HG03097 (cell line): ENCODE measurements around the gene BID.

Experiments used
- ATAC-seq: cut with Tn5 transposase; IDR thresholded peaks from one replicate; pipeline ENCODE4 v1.9.1; 2021; ENCODE audit not compliant: unreplicated experiment, low FRiP score

Gene BID

GRCh38 chr22:17774206-17774925, at the start of gene BID:
TSS of gene BID (minus strand) at chr22:17774469. CDS start at chr22:17750116, 24,353 bp downstream.
- no peak for ATAC-seq

- no peak for ATAC-seq
Observed at GRCh38 chr22:17823964-17824363, 49.7 kb upstream of the BID start.

GRCh38 chr22:17823226-17823625, 49.0 kb upstream of the BID start:
- ATAC-seq = no peak

DNA sequence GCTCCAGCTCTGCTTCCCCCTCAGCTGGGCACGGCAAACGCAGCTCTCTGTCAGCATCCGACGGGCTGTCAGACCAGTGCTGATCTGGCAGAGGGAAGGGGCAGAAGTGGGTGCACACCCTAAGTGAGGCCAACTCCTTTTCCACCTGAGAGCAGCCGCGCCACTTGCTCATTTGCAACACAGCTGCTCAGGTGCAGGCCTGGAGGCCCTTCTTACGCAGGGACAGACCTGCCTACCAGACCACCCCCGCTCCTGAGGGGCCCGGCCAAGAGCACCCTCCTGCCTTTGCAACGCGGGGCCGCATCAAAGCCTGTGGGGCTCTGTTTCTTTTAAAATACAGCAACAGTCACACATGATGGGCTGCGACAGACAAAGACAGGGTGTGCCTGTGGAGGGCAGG, 47.8 kb upstream of the BID start:
- ATAC-seq = no peak

- ATAC-seq = no peak
Observed at GRCh38 chr22:17820879-17821439, 46.7 kb upstream of the BID start.

GRCh38 chr22:17818649-17819048, 44.4 kb upstream of the BID start:
- ATAC-seq = no peak

DNA sequence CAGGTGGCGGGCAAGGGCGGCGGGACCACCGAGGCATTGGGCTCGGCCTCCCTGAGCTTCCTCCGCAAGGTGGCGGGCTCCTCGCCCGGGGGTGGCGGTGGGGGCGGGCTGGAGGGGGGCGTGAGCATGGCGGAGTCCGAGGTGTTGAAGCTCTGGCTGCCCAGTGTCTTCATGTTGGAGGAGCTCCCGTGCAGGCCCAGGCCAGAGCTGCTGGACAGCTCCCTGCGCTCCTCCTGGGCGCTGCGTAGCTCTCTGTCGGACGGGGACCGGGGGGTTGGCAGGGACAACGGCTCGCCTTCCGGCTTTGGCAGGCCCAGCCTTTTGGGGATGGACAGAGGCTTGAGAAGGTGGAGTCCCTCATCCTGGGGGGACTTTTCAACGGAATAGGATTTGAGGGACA, 43.9 kb upstream of the BID start:
- no peak for ATAC-seq

DNA sequence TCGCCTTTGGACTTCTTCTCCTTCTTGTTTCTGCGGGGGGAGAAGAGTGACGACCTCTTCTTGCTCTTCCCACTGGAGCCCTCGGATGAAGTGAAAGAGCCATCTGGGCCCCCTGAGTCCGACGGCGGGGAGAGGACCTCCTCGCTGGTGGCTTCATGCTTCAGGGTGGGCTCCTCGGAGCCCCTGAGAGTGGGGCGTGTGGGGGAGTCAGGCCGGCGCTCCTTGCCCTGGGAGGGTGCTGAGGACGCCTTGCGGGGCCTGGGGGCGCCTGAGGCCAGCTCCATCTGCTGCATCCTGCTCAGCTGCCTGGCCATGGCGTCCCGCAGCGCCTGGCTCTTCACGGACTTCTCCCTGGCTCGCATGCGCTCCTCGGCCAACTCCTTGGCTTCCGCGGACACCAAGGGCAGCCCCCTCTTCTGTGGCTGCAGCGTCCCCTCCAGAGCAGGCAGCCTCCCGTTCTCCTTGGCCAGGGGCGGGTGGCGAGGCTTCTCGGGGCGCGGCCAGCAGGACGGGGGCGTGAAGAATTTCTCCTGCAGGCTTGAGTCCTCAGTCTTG, 43.3 kb upstream of the BID start:
- no peak for ATAC-seq

DNA sequence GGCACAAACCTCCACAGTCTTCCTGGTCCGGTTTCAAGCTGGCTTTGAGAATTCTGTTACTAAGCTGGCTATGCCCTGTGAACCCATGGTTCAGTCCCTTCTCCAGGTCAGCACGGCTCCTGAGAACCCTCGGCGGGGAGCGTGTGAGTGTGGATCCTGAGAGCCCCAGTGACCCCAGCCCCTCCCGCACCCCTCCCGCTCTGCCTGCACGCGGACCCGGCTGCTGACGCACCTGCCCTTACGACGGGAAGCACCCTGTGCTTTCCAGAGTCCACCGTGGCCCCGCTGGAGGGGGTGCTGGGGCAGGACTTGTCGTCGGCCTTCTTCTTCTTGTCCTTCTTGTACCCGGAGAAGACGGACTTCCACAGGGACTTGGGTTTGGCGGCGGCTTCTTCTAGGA, 42.8 kb upstream of the BID start:
- ATAC-seq = no peak

DNA sequence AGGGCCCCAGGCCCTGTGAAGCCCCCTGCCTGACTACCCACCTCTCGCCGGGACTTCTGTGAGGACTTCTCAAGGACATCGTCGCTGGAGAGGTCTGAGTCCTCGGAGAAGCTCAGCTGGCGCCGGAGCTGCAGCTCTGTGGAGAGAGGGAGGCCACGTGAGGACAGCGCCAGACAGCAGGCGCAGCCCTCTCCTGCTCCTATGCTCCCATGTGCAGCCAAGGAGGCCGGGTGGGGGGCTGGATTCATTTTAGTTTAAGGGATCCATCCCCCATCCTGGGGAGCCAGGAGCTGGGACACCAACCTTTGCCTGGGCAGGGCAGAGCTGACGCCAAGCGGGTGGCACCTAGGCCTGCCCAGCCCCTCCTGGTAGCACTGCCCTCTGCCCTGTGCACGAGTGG, 42.4 kb upstream of the BID start:
- ATAC-seq = no peak

DNA sequence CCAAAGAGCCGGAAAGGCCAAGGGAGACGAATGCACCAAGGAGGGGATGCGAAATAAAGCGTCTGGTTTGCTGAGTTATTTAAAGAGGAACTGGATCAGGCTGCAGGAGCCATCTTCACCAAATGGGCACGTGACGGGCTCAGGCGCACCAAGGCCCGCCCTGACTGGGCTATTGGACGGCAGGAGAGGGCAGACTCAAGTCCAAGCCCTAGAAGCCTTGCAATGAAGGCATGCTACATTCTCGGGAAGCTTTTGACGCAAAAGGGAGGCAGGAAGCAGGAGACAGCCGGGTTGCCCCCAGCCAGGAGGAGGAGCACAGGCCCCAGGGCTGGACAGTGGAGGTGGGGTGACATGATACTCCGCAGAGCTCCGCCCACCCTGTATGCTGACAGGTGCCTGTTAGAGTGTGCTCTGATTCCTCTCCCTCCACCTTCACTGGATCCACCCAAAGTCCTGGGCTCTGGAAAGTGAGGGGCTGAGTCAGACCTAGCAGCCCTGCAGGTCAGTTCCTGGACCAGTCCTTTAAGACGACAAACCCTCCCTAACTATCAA, 41.5 kb upstream of the BID start:
- ATAC-seq = no peak

DNA sequence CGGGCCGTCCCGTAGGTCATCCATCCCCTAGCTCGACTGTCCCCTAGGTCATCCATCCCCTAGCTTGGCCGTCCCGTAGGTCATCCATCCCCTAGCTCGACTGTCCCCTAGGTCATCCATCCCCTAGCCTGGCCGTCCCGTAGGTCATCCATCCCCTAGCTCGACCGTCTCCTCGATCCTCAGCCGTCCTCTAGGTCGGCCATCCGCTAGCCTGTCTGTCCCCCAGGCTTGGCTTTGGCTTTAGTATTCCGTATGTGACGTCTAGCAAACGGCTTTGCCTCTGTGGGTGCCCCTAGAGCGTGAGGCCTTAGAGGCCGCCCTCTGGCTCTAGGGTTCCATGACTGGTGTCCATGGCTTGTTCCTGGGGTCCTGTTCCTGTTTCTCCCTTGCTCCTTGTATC, 40.6 kb upstream of the BID start:
- ATAC-seq = no peak

- ATAC-seq = no peak
Observed at GRCh38 chr22:17814084-17814483, 39.8 kb upstream of the BID start.

- no peak for ATAC-seq
Observed at GRCh38 chr22:17811119-17811518, 36.9 kb upstream of the BID start.

DNA sequence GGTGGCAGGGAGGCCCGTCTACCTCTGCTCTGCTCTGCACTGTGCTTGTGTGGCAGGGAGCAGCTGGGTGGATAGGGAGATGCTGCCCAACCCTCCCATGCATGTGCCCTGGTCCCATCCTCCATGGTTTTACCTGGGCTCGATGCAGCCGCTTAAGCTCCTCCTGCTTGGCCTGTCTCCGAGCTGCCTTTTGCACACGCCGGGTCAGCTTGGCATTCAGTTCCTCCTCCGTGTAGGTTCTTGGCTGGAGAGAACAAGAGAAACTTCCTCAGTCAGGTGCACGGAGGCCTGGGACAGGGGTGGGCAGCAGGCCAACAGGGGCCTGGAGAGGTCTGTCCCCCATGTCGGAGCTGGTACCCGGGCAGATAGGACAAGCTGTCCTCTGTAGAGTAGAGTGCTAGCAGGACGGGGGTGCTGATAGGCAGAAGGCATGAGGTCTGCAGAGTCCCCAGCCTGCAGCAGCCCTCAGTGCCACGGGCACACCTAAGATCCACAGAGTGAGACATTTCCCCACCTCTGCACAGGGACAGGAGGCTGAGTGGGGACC, 36.4 kb upstream of the BID start:
- ATAC-seq = no peak

GRCh38 chr22:17808693-17809403, 34.6 kb upstream of the BID start:
- ATAC-seq = no peak

DNA sequence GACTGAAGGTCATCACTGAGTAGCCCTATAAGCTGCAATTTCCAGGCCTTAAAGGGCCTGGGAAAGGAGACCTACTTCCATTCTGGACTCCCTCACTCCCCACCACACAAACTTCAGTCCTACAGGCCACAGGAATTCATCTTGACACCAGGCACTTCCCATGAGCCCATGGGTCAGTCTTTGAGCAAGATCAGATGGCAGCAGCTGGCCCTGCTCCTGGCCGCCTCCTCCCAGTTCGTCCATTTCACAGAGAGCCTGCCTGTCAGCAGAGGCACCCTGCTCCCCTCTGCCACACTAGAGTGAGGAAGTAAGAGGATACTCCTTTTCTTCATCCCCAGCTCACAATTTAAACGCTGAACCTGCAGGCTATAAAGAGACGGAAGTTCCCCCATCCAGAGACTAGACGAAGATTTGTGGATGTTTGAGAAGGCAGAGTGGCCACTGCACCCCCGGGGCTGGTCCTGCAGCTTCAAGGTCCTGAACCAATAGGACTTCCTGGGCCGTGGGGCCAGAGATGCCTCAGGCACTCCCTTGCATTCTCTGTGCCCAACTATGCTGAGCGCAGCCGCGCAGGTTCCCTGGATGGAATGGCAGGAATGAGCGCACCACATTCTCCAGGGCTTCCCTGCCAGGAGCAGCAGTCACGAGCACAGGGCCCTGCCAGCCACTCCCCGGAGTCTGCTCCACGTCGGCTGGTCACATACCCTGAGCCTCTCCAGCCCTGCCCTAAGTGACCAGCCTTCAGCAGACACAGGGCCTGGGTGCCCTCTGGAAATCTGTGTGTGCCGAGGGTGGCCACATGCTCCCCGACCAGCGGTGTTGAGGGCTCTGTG, 33.5 kb upstream of the BID start:
- no peak for ATAC-seq

DNA sequence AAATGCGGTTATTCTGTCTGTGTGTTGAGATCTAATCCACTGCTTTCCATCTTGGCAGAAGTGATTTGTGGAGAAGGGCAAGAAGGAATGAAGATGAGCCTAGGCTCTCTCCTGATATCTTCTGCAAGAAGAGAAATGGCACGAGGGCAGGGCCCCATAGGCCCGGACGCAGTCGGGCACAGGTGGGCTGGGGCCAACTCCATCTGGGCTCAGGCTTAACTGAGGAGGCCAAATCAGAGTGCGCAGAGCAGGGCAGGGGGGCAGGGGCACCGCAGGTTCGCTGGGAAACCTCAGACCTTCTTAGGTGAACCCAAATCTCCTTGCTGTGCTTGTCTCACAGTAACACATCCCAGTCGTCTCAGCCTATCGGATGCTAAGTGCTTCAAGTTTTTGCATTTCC, 32.8 kb upstream of the BID start:
- no peak for ATAC-seq

- ATAC-seq = no peak
Observed at GRCh38 chr22:17806437-17806836, 32.2 kb upstream of the BID start.

GRCh38 chr22:17804331-17805080, 30.2 kb upstream of the BID start:
- ATAC-seq = no peak
